ENCODE results near the gene NINL. TPM values are rescaled to one million over a fixed set of nuclear protein-coding genes. Genes with fewer than 3 reads are reported as not detected.
A peak's percentile ranks its signal among the peaks of the same experiment; 100 is the strongest.

NINL gene
- polyA plus RNA-seq, 1 donor (not counting 4 experiments of a cell fraction or from before 2014, with no cell fraction given): 0.79 TPM

DNA sequence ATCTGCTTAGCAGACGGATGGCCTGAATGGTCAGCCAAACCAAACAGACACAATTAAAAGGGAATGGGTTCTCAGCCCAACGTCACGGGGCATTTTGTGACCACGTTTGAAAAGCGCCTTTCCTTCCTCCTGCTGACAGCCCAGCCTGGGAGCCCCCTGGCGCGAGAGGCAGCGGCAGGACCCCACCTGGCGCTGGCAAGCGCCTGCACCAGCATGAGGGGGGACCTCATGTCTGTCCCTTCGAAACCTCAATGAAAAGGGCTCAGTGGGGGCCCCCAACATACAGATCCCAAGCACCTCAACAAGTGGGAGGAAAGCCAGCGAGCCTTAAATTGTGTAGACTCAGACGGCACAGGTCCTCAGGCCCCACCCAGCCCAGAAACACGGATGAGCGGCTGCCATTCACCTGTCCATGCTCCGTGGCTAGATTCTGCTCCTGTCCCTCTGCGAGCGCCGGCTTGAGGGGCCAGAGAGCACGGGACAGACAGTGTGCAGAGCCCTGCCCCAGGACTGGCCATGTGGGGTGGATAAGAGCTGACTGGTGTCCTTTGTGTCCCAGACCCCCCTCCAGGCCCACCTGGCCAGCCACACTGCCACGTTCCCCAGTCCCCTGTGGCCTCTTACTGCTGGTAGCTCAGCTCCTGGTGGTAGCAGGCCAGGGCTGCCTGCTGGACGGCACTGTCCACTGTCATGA is 87.6 kb downstream of the NINL start:
- Histone ChIP-seq H3K4me3 (ENCODE audit: control insufficient read depth in 2 of 3, extremely low read depth in 1 of 3, insufficient read depth in 2 of 3, low read depth in 1 of 3, low read length in 3 of 3) (no peak overlapping the region), H3K27me3 (ENCODE audit: control insufficient read depth, extremely low read depth, insufficient read depth, low read length) (peaks cover 24% of the 10 kb centered on the region), H3K4me2 (ENCODE audit: control insufficient read depth, extremely low read depth, insufficient read depth, low read depth, low read length) (no peak overlapping the region), H4K20me1 (ENCODE audit: control insufficient read depth, extremely low read depth, insufficient read depth, low read length) (no peaks in the 10 kb centered on the region), H3K9ac (ENCODE audit: control insufficient read depth, extremely low read depth, insufficient read depth, low read length) (no peak overlapping the region), H3K79me2 (ENCODE audit: control insufficient read depth, insufficient read depth, low read length) (no peaks in the 10 kb centered on the region), H2AFZ (ENCODE audit: control insufficient read depth, low read length) (no peak overlapping the region), H3K9me1 (ENCODE audit: control insufficient read depth, extremely low read depth, insufficient read depth, low read length) (no peaks in the 10 kb centered on the region), H3K4me1 (ENCODE audit: control insufficient read depth, extremely low read depth, insufficient read depth, low read length) (peaks cover 13% of the 10 kb centered on the region), H3K27ac (ENCODE audit: control insufficient read depth, insufficient read depth, low read length) (no peak overlapping the region), H3K9me3 (ENCODE audit: control insufficient read depth, low read depth, low read length) (no peaks in the 10 kb centered on the region), H3K36me3 (ENCODE audit: control insufficient read depth in 2 of 2, extremely low read depth in 1 of 2, insufficient read depth in 2 of 2, low read length in 2 of 2) (no peaks in the 10 kb centered on the region)
- dilution Hi-C loops (cut with MboI; ENCODE audit: extremely low pct_ligation_motif_present, low sequenced_read_pairs): no loop called here
- TF ChIP-seq, protein P1, sequence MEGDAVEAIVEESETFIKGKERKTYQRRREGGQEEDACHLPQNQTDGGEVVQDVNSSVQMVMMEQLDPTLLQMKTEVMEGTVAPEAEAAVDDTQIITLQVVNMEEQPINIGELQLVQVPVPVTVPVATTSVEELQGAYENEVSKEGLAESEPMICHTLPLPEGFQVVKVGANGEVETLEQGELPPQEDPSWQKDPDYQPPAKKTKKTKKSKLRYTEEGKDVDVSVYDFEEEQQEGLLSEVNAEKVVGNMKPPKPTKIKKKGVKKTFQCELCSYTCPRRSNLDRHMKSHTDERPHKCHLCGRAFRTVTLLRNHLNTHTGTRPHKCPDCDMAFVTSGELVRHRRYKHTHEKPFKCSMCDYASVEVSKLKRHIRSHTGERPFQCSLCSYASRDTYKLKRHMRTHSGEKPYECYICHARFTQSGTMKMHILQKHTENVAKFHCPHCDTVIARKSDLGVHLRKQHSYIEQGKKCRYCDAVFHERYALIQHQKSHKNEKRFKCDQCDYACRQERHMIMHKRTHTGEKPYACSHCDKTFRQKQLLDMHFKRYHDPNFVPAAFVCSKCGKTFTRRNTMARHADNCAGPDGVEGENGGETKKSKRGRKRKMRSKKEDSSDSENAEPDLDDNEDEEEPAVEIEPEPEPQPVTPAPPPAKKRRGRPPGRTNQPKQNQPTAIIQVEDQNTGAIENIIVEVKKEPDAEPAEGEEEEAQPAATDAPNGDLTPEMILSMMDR (optimal IDR thresholded peaks at IDR 0.05 in 1 of 3, IDR thresholded peaks at IDR 0.05 in 1 of 3, conservative IDR thresholded peaks at IDR 0.05 in 1 of 3; ENCODE audit: extremely low read depth in 1 of 3, insufficient read depth in 2 of 3, low read length in 3 of 3): no peak
- TF ChIP-seq EZH2 (IDR thresholded peaks at IDR 0.05; ENCODE audit: low read length): no peak
- FAIRE-seq: no peak
- DNase-seq (ENCODE audit: low read depth, low spot score): no peak

DNA sequence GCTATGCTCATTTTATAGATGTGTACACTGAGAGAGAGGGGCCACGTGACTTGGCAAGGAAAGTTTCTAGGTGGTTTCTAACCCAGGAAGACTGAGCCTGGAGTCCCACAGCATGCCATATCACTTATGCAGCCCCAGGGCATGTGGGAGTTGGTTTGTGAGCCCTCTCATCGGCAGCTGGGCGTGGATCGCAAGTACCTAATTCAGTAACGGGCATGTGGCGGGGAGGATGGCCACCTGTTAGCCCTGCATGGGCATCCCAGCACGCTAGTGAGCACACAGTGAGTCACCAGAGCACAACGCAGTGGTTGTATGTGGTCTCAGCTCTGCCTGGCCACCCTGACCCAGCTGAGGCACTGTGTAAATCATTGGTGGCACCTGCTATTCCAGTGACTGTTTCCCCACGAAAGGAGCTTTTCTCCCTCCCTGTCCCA is 88.3 kb downstream of the NINL start:
- no peak overlapping the region for H2AFZ ChIP-seq (ENCODE audit: control insufficient read depth, low read length)
- H3K9me3 ChIP-seq (ENCODE audit: control insufficient read depth, low read depth, low read length): no peaks in the 10 kb centered on the region
- H3K4me3 ChIP-seq (ENCODE audit: control insufficient read depth in 2 of 3, extremely low read depth in 1 of 3, insufficient read depth in 2 of 3, low read depth in 1 of 3, low read length in 3 of 3): no peak overlapping the region
- H3K4me2 ChIP-seq (ENCODE audit: control insufficient read depth, extremely low read depth, insufficient read depth, low read depth, low read length): peak overlapping the region; percentile 1
- no peaks in the 10 kb centered on the region for H3K36me3 ChIP-seq (ENCODE audit: control insufficient read depth in 2 of 2, extremely low read depth in 1 of 2, insufficient read depth in 2 of 2, low read length in 2 of 2)
- H3K9ac ChIP-seq (ENCODE audit: control insufficient read depth, extremely low read depth, insufficient read depth, low read length): no peak overlapping the region
- no peaks in the 10 kb centered on the region for H4K20me1 ChIP-seq (ENCODE audit: control insufficient read depth, extremely low read depth, insufficient read depth, low read length)
- TF ChIP-seq, protein P1 (optimal IDR thresholded peaks at IDR 0.05 in 1 of 3, IDR thresholded peaks at IDR 0.05 in 1 of 3, conservative IDR thresholded peaks at IDR 0.05 in 1 of 3; ENCODE audit: extremely low read depth in 1 of 3, insufficient read depth in 2 of 3, low read length in 3 of 3): no peak
- no peak for TF ChIP-seq EZH2 (IDR thresholded peaks at IDR 0.05; ENCODE audit: low read length)
- H3K27ac ChIP-seq (ENCODE audit: control insufficient read depth, insufficient read depth, low read length): no peak overlapping the region
- H3K27me3 ChIP-seq (ENCODE audit: control insufficient read depth, extremely low read depth, insufficient read depth, low read length): peaks cover 21% of the 10 kb centered on the region
- FAIRE-seq (peak; percentile 96), DNase-seq (ENCODE audit: low read depth, low spot score) (peak; percentile 95)
- H3K4me1 ChIP-seq (ENCODE audit: control insufficient read depth, extremely low read depth, insufficient read depth, low read length): peaks cover 13% of the 10 kb centered on the region
- dilution Hi-C loops (cut with MboI; ENCODE audit: extremely low pct_ligation_motif_present, low sequenced_read_pairs): no loop called here
- no peaks in the 10 kb centered on the region for H3K9me1 ChIP-seq (ENCODE audit: control insufficient read depth, extremely low read depth, insufficient read depth, low read length)
- no peaks in the 10 kb centered on the region for H3K79me2 ChIP-seq (ENCODE audit: control insufficient read depth, insufficient read depth, low read length)
